H1 (cell line): ENCODE results near the gene PEX26. TPM values are rescaled to one million over a fixed set of nuclear protein-coding genes. Genes with fewer than 3 reads are reported as not detected.

ENCODE experiments used
- CTCF ChIA-PET: fragments of 300-600 bp; sonication (Branson Sonifier 250); formaldehyde crosslinking; loops from one replicate; lab custom pipeline; 2021; ENCODE audit not compliant: partially characterized antibody; lab: Charles Lee
- POLR2A ChIA-PET: fragments of 300-600 bp; sonication (Branson Sonifier 250); formaldehyde crosslinking; loops from one replicate; lab custom pipeline; 2021; ENCODE audit warnings: inconsistent platforms; ENCODE audit not compliant: partially characterized antibody; lab: Charles Lee
- DNase-seq, 2 experiments: peaks; one replicate each; pipeline versions ENCODE4 v3.0.0 to v3.0.0-alpha.2; 2010 to 2022; ENCODE audit warnings: low spot score in 2 of 2, low read depth in 1 of 2, mixed read lengths in 1 of 2
- FAIRE-seq: peaks from 2 replicates; lab custom pipeline; 2011; peaks lifted over from hg19 to GRCh38; lab: Jason Lieb, UNC
- H2AFZ ChIP-seq: 2 replicates; pipeline ENCODE4 v1.8.1; 2012; ENCODE audit warnings: low read length, inconsistent platforms
- H2AK5ac ChIP-seq: 2 replicates; pipeline ENCODE4 v1.6.1; 2013; ENCODE audit warnings: low read depth, low read length
- H2BK120ac ChIP-seq: replicated peaks from 2 replicates; pipeline ENCODE3; 2013; ENCODE audit warnings: low read depth, low read length, inconsistent platforms
- H2BK12ac ChIP-seq: 2 replicates; pipeline ENCODE4 v1.6.1; 2013; ENCODE audit warnings: low read depth, low read length
- H2BK15ac ChIP-seq: 2 replicates; pipeline ENCODE4 v1.6.1; 2013; ENCODE audit warnings: low read length
- H2BK20ac ChIP-seq: 2 replicates; pipeline ENCODE4 v1.6.1; 2013; ENCODE audit warnings: low read length
- H2BK5ac ChIP-seq: 2 replicates; pipeline ENCODE4 v1.6.1; 2013; ENCODE audit warnings: low read depth, low read length
- H3K14ac ChIP-seq: 2 replicates; pipeline ENCODE4 v1.6.1; 2013; ENCODE audit warnings: inconsistent platforms; ENCODE audit not compliant: insufficient read length
- H3K18ac ChIP-seq: 2 replicates; pipeline ENCODE4 v1.6.1; 2013; ENCODE audit warnings: low read length; ENCODE audit errors: extremely low read depth
- H3K23ac ChIP-seq: 2 replicates; pipeline ENCODE4 v1.6.1; 2013; ENCODE audit warnings: inconsistent platforms; ENCODE audit not compliant: insufficient read length
- H3K23me2 ChIP-seq: 2 replicates; pipeline ENCODE4 v1.6.1; 2013; ENCODE audit warnings: low read depth, low read length
- H3K27ac ChIP-seq: 2 replicates; pipeline ENCODE4 v1.6.1; 2011; ENCODE audit warnings: low read depth, low read length, inconsistent platforms
- H3K27me3 ChIP-seq, 4 experiments: replicated peaks in 1 of 4; 1 replicate in 1 of 4; 2 replicates in 3 of 4; pipeline versions ENCODE4 v1.6.1 to v1.8.1; 2011 to 2013; ENCODE audit warnings: low read length in 3 of 4, mild to moderate bottlenecking in 3 of 4, inconsistent platforms in 2 of 4, mixed read lengths in 2 of 4, moderate library complexity in 1 of 4; ENCODE audit not compliant: control insufficient read depth in 3 of 4, insufficient read depth in 3 of 4; ENCODE audit errors: extremely low read depth in 1 of 4
- H3K36me3 ChIP-seq, 4 experiments: 2 replicates each; pipeline versions ENCODE4 v1.6.1 to v1.8.1; 2011 to 2013; ENCODE audit warnings: mild to moderate bottlenecking in 4 of 4, low read length in 3 of 4, moderate library complexity in 2 of 4, control low read depth in 1 of 4, inconsistent platforms in 1 of 4; ENCODE audit not compliant: insufficient read depth in 4 of 4, control insufficient read depth in 2 of 4
- H3K4ac ChIP-seq: replicated peaks from 2 replicates; pipeline ENCODE3; 2013; ENCODE audit warnings: low read length, low read depth, mixed read lengths, inconsistent platforms; ENCODE audit not compliant: insufficient read length
- H3K4me1 ChIP-seq, 4 experiments: replicated peaks in 1 of 4; 1 replicate in 1 of 4; 2 replicates in 3 of 4; pipeline versions ENCODE4 v1.6.1 to v1.8.1; 2011 to 2013; ENCODE audit warnings: low read length in 3 of 4, inconsistent platforms in 2 of 4, mixed read lengths in 1 of 4; ENCODE audit not compliant: insufficient read depth in 4 of 4, control insufficient read depth in 3 of 4
- H3K4me2 ChIP-seq, 2 experiments: 2 replicates each; pipeline versions ENCODE4 v1.6.1 to v1.8.1; 2011 to 2013; ENCODE audit warnings: low read depth in 2 of 2, low read length in 2 of 2, control low read depth in 1 of 2, inconsistent platforms in 1 of 2, mild to moderate bottlenecking in 1 of 2; ENCODE audit not compliant: insufficient read depth in 1 of 2
- H3K4me3 ChIP-seq, 4 experiments: fragments of 200-600, 300-600 bp in 1 of 4; sonication (generic), shearing (Covaris generic), sonication (Bioruptor Twin) in 1 of 4; 2 replicates each; pipeline versions ENCODE4 v1.5.1 to v1.8.1; 2011 to 2016; ENCODE audit warnings: low read length in 4 of 4, low read depth in 3 of 4, control low read depth in 2 of 4, inconsistent platforms in 2 of 4, mild to moderate bottlenecking in 2 of 4, mixed read lengths in 1 of 4, moderate library complexity in 1 of 4; ENCODE audit not compliant: insufficient read depth in 2 of 4; ENCODE audit errors: extremely low read depth in 1 of 4
- H3K56ac ChIP-seq: replicated peaks from 2 replicates; pipeline ENCODE3; 2013; ENCODE audit warnings: low read depth, mild to moderate bottlenecking, mixed read lengths, low read length, inconsistent platforms; ENCODE audit not compliant: insufficient read length
- H3K79me1 ChIP-seq: 2 replicates; pipeline ENCODE4 v1.6.1; 2013; ENCODE audit warnings: low read depth, low read length, control low read depth
- H3K79me2 ChIP-seq, 2 experiments: 2 replicates each; pipeline versions ENCODE4 v1.6.1 to v1.8.1; 2012 to 2013; ENCODE audit warnings: low read length in 2 of 2, mild to moderate bottlenecking in 2 of 2, inconsistent platforms in 1 of 2; ENCODE audit not compliant: insufficient read depth in 2 of 2, control insufficient read depth in 1 of 2
- H3K9ac ChIP-seq, 4 experiments: replicated peaks in 1 of 4; 1 replicate in 1 of 4; 2 replicates in 3 of 4; pipeline versions ENCODE4 v1.6.1 to v1.8.1; 2011 to 2013; ENCODE audit warnings: low read depth in 3 of 4, low read length in 3 of 4, control low read depth in 2 of 4, mild to moderate bottlenecking in 2 of 4, moderate library complexity in 2 of 4, inconsistent platforms in 1 of 4; ENCODE audit errors: extremely low read depth in 1 of 4
- H3K9me3 ChIP-seq, 2 experiments: 2 replicates each; pipeline versions ENCODE4 v1.6.1 to v1.8.1; 2012 to 2013; ENCODE audit warnings: mild to moderate bottlenecking in 2 of 2, moderate library complexity in 2 of 2, control low read depth in 1 of 2, inconsistent platforms in 1 of 2, low read depth in 1 of 2, low read length in 1 of 2, mixed read lengths in 1 of 2; ENCODE audit not compliant: insufficient read depth in 2 of 2
- H4K20me1 ChIP-seq, 2 experiments: replicated peaks in 1 of 2; 2 replicates each; pipeline versions ENCODE3 to v1.8.1; 2011 to 2013; ENCODE audit warnings: inconsistent platforms in 2 of 2, low read length in 2 of 2, mild to moderate bottlenecking in 1 of 2; ENCODE audit not compliant: insufficient read depth in 2 of 2, control insufficient read depth in 1 of 2
- H4K5ac ChIP-seq: 2 replicates; pipeline ENCODE4 v1.6.1; 2013; ENCODE audit warnings: low read length, low read depth, mixed read lengths, inconsistent platforms; ENCODE audit not compliant: insufficient read length
- H4K8ac ChIP-seq: 2 replicates; pipeline ENCODE4 v1.8.0; 2013; ENCODE audit warnings: mild to moderate bottlenecking, moderate library complexity, low read length, inconsistent platforms; ENCODE audit not compliant: insufficient read depth; ENCODE audit errors: extremely low read depth
- H4K91ac ChIP-seq: replicated peaks from 2 replicates; pipeline ENCODE3; 2013; ENCODE audit warnings: low read length, mixed read lengths, inconsistent platforms; ENCODE audit not compliant: insufficient read length
- ASH2L ChIP-seq: fragments of 200-600, 300-600 bp; sonication (generic); IDR thresholded peaks from one replicate; pipeline ENCODE4 v1.7.1; 2017; ENCODE audit warnings: low read length
- BRCA1 ChIP-seq: IDR thresholded peaks from 2 replicates; pipeline ENCODE4 v1.6.1; 2012; ENCODE audit warnings: low read depth, low read length, improper control_type of control experiment
- CHD2 ChIP-seq: IDR thresholded peaks from 2 replicates; pipeline ENCODE4 v1.6.1; 2012; ENCODE audit warnings: low read length, improper control_type of control experiment
- EGR1 ChIP-seq: IDR thresholded peaks from 2 replicates; pipeline ENCODE4 v1.6.1; 2011; ENCODE audit warnings: low read depth, low read length, borderline replicate concordance
- HDAC2 ChIP-seq, 2 experiments: fragments of 300-600 bp in 1 of 2; sonication (generic) in 1 of 2; IDR thresholded peaks; 2 replicates each; pipeline ENCODE4 v1.6.1; 2011 to 2012; ENCODE audit warnings: low read depth in 2 of 2, low read length in 2 of 2, mild to moderate bottlenecking in 2 of 2, moderate library complexity in 2 of 2, borderline replicate concordance in 1 of 2, inconsistent platforms in 1 of 2
- JUND ChIP-seq: IDR thresholded peaks from 2 replicates; pipeline ENCODE4 v1.6.1; 2011; ENCODE audit warnings: mild to moderate bottlenecking, improper control_type of control experiment, low read length
- KDM1A ChIP-seq: fragments of 200-600, 300-600 bp; sonication (generic); IDR thresholded peaks from 2 replicates; pipeline ENCODE4 v1.7.1; 2016; ENCODE audit warnings: mild to moderate bottlenecking, low read length, borderline replicate concordance
- MAFK ChIP-seq: IDR thresholded peaks from 2 replicates; pipeline ENCODE4 v1.6.1; 2012; ENCODE audit warnings: low read depth, mild to moderate bottlenecking, improper control_type of control experiment, low read length
- POLR2A ChIP-seq, 2 experiments: IDR thresholded peaks; 1 replicate in 1 of 2; 2 replicates in 1 of 2; pipeline ENCODE4 v1.6.1; 2011; ENCODE audit warnings: low read depth in 2 of 2, low read length in 2 of 2, mild to moderate bottlenecking in 2 of 2; ENCODE audit errors: control extremely low read depth in 1 of 2
- POLR2AphosphoS5 ChIP-seq: IDR thresholded peaks from 2 replicates; pipeline ENCODE4 v1.6.1; 2011; ENCODE audit warnings: low read depth, low read length
- SIRT6 ChIP-seq: IDR thresholded peaks from one replicate; pipeline ENCODE4 v1.7.1; 2012; ENCODE audit warnings: low read length, inconsistent platforms
- SP2 ChIP-seq: IDR thresholded peaks from 2 replicates; pipeline ENCODE4 v1.6.1; 2012; ENCODE audit warnings: mild to moderate bottlenecking, low read length, inconsistent platforms
- WGBS, 2 experiments: shearing (Covaris generic) in 1 of 2; methylation state at CpG; one replicate each; pipeline versions ENCODE4 v1.1.6 to v1.1.7; 2013 to 2015; ENCODE audit warnings: low lambda C conversion rate in 2 of 2, mixed read lengths in 2 of 2, inconsistent platforms in 1 of 2, low coverage in 1 of 2, missing lambda C conversion rate in 1 of 2; ENCODE audit not compliant: insufficient replicate concordance in 2 of 2, insufficient coverage in 1 of 2, insufficient read length in 1 of 2; ENCODE audit errors: extremely low coverage in 1 of 2, missing lambda C conversion rate in 1 of 2; 5-methylcytosine and 5-hydroxymethylcytosine counted together
- polyA plus RNA-seq, 7 experiments: library from polyadenylated mRNA; depleted of rRNA in 3 of 7; stranded (reverse) in 5 of 7; unstranded in 2 of 7; fragments of >200 nt in 5 of 7; fragments of 200-250 nt in 2 of 7; gene quantifications; 1 replicate in 5 of 7; 2 replicates in 1 of 7; 4 replicates in 1 of 7; pipeline versions ENCODE4 v1.2.1 to v1.2.3, GENCODE V29; 2011 to 2013; ENCODE audit warnings: missing spikeins in 2 of 7, mixed read lengths in 2 of 7
- total RNA-seq: library from RNA; stranded (reverse); fragmentation: NEBNext Ultra II Directional; extraction: Animal tissue kit (Norgen Biotek cat#: 25700); gene quantifications from 2 replicates; pipeline ENCODE4 v1.2.1, GENCODE V29; 2021
- TF ChIP-seq, protein P1 (sequence below): IDR thresholded peaks from 2 replicates; pipeline ENCODE4 v1.6.1; 2012; ENCODE audit warnings: low read length, inconsistent platforms

The PEX26 gene
- total and polyA plus RNA-seq, 2 of the 8 experiments (the other 6 are each of a cell fraction or from before 2014, with no cell fraction given), result 33.1 to 49.0 TPM

DNA sequence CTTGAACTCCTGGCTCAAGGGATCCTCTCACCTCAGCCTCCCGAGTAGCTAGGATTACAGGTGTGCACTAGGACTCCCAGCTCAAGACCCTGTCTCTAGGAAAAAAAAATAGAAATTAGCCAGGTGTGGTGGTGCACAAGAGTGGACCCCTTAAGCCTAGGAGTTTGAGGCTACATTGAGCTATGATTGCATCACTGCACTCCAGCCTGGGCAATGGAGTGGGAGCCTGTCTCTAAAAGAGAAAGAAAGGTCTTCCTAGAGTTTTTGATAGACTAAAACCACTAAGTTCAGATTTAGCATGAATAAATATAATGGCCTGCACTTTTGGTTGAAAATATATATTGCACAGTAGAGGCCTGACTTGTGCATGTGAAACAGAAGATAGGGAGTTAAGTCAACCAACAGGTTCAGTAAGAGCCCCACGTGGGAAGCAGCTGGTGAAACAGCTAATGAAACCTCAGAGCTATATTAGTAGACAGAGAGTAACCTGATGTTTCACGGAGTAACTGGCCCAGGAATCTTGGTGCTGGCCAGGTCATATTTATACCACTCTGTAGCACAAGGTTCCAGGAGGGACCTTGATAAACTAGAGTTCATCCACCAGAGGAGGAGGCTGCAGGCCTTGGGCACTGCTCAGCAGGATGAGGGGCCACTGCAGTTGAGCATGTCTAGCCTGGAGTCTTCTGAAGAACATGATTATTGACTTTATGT lies 48.8 kb upstream of the PEX26 start:
- H4K20me1 ChIP-seq, result peaks cover 1% of the 10 kb centered on the region in 2 experiments
- no peak overlapping the region for H2BK15ac ChIP-seq
- WGBS, 2 experiments, result 56% methylated on average over 3 of the region's 3 CpGs; no CpG with 5 or more reads in 1 of the 2 experiments
- no peak overlapping the region for H2BK120ac ChIP-seq
- no peak overlapping the region for H3K56ac ChIP-seq
- H3K79me1 ChIP-seq, result no peaks in the 10 kb centered on the region
- TF ChIP-seq POLR2A (IDR thresholded peaks at IDR 0.05; ENCODE audit: control extremely low read depth in 1 of 2, low read depth in 2 of 2, low read length in 2 of 2) (no peak), ASH2L (no peak), MAFK (no peak), JUND (no peak), HDAC2 (IDR thresholded peaks at IDR 0.05; ENCODE audit: borderline replicate concordance in 1 of 2, low read depth in 2 of 2, low read length in 2 of 2) (no peak), BRCA1 (no peak), CHD2 (no peak), KDM1A (no peak), SP2 (no peak), POLR2AphosphoS5 (no peak), SIRT6 (no peak), EGR1 (no peak)
- TF ChIP-seq, protein P1, sequence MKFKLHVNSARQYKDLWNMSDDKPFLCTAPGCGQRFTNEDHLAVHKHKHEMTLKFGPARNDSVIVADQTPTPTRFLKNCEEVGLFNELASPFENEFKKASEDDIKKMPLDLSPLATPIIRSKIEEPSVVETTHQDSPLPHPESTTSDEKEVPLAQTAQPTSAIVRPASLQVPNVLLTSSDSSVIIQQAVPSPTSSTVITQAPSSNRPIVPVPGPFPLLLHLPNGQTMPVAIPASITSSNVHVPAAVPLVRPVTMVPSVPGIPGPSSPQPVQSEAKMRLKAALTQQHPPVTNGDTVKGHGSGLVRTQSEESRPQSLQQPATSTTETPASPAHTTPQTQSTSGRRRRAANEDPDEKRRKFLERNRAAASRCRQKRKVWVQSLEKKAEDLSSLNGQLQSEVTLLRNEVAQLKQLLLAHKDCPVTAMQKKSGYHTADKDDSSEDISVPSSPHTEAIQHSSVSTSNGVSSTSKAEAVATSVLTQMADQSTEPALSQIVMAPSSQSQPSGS, result no peak
- CTCF ChIA-PET, result interaction anchor here (1.3 to 2.2 kb wide), 4 partner anchors 19 to 140 kb away, joined by 3 to 9 read pairs (median 6); no protein-coding TSS in a partner anchor
- no peaks in the 10 kb centered on the region for H3K36me3 ChIP-seq
- H2AK5ac ChIP-seq, result no peak overlapping the region
- no peaks in the 10 kb centered on the region for H3K79me2 ChIP-seq
- no peak overlapping the region for H2BK20ac ChIP-seq
- no peak overlapping the region for H3K18ac ChIP-seq
- no peak overlapping the region for H3K27ac ChIP-seq
- DNase-seq (no peak), FAIRE-seq (no peak)
- peaks cover 6% of the 10 kb centered on the region for H3K23me2 ChIP-seq
- POLR2A ChIA-PET, result no interaction called here
- H3K4me2 ChIP-seq, result no peak overlapping the region
- H4K8ac ChIP-seq, result no peak overlapping the region
- H3K9me3 ChIP-seq, result no peaks in the 10 kb centered on the region
- no peak overlapping the region for H2BK5ac ChIP-seq
- H3K14ac ChIP-seq, result no peak overlapping the region
- H4K91ac ChIP-seq, result no peak overlapping the region
- no peak overlapping the region for H2AFZ ChIP-seq
- H3K4ac ChIP-seq, result no peak overlapping the region
- H3K4me1 ChIP-seq, result peaks cover 0 to 2% (median under 1%) of the 10 kb centered on the region in 4 experiments; a peak in 4 of 7 replicates
- no peak overlapping the region for H2BK12ac ChIP-seq
- peaks cover 15 to 29% (median 20%) of the 10 kb centered on the region in 4 experiments for H3K27me3 ChIP-seq
- H3K23ac ChIP-seq, result no peak overlapping the region
- H3K4me3 ChIP-seq, result no peak overlapping the region
- H4K5ac ChIP-seq, result no peak overlapping the region
- H3K9ac ChIP-seq, result no peak overlapping the region
